BLaER1 (cell line): Measurements from ENCODE around the gene COA1.

Source experiments
- H3K27ac ChIP-seq: shearing (Covaris generic); formaldehyde crosslinking; 2 replicates; pipeline ENCODE4 v1.8.1; 2022
- H3K27me3 ChIP-seq: shearing (Covaris generic); formaldehyde crosslinking; 2 replicates; pipeline ENCODE4 v1.8.1; 2022
- H3K36me3 ChIP-seq: shearing (Covaris generic); formaldehyde crosslinking; 2 replicates; pipeline ENCODE4 v1.8.1; 2022
- H3K4me1 ChIP-seq: shearing (Covaris generic); formaldehyde crosslinking; 2 replicates; pipeline ENCODE4 v1.8.1; 2022
- H3K4me2 ChIP-seq: shearing (Covaris generic); formaldehyde crosslinking; 2 replicates; pipeline ENCODE4 v1.8.1; 2022
- H3K4me3 ChIP-seq: shearing (Covaris generic); formaldehyde crosslinking; 2 replicates; pipeline ENCODE4 v1.8.1; 2022
- H3K9ac ChIP-seq: shearing (Covaris generic); formaldehyde crosslinking; 2 replicates; pipeline ENCODE4 v1.8.1; 2022
- H3K9me3 ChIP-seq: shearing (Covaris generic); formaldehyde crosslinking; 2 replicates; pipeline ENCODE4 v1.8.1; 2022
- H4K20me1 ChIP-seq: shearing (Covaris generic); formaldehyde crosslinking; 2 replicates; pipeline ENCODE4 v1.8.1; 2022
- Cebpa-rat ChIP-seq: shearing (Covaris generic); IDR thresholded peaks from 2 replicates; pipeline ENCODE4 v1.8.1; 2022

The COA1 gene

DNA sequence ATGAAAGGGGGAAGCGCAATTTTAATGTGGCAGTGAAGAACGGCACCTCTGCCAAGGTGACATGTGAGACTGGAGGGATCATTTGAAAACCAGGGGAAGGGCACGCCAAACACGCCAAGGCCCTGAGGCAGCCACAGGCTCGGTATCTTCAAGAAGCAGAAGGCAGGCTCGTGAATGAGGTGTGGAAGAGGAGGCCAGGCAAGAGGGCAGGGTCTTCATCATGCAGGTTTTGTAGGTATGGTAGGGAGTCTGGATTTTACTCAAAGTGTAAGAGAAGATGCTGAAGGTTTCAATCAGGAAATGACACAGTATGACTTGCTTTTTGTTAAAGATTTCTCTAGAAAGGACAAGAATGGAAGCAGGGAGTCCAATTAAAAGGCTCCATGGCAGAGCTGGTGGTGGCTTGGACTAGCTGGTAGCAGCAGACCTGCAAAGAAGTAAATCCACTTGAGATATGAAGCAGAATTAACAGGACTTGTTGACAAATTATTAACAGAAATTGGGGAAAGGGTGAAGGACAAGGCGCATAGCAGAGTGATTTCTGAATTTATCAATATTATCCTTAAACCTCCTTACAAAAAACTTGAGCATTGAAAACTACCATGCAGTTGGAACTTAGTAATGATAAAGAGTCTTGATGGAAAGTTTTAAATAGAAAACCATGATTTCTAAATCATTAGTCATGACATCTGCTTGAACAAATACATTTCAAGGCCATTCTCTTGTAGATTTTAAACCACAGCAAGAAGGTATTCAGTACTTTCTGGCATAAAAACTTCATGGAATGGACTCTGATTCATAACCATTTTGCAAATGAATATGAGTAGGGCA, 70.4 kb downstream of the COA1 start:
- H3K4me2 ChIP-seq: no peak overlapping the region
- no peak overlapping the region for H3K27ac ChIP-seq
- no peak overlapping the region for H3K9ac ChIP-seq
- peaks cover 1% of the 10 kb centered on the region; the same call in 1 of the 2 replicates for H3K4me1 ChIP-seq
- no peaks in the 10 kb centered on the region for H3K27me3 ChIP-seq
- peaks cover 27% of the 10 kb centered on the region for H3K9me3 ChIP-seq
- no peak overlapping the region for H3K4me3 ChIP-seq
- peaks cover 60% of the 10 kb centered on the region for H3K36me3 ChIP-seq
- peaks cover 24% of the 10 kb centered on the region; the same call in 1 of the 2 replicates for H4K20me1 ChIP-seq
- TF ChIP-seq Cebpa-rat: no peak

DNA sequence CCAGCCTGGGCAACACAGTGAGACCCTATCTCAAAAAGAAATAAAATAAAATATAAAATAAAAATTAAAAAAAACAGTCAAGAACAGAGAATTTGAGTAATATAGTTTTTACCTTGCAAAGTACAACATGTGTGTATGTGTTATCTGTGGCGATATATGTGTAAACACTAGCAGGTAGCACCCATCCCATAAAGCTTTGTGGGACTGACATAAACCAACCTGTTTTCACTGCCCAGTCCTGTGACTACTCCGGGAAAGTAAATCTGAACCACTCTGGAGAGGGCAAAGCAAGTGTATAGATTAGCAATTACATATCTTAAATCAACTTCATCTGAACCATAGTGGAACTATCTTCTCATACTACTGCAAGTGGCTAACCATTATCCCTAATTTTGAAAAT, 72.3 kb downstream of the COA1 start:
- H3K4me3 ChIP-seq: no peak overlapping the region
- H3K4me1 ChIP-seq: peaks cover 18% of the 10 kb centered on the region
- peaks cover 30% of the 10 kb centered on the region for H4K20me1 ChIP-seq
- H3K27me3 ChIP-seq: no peaks in the 10 kb centered on the region
- H3K4me2 ChIP-seq: no peak overlapping the region
- no peak overlapping the region for H3K27ac ChIP-seq
- H3K9me3 ChIP-seq: peaks cover 10% of the 10 kb centered on the region
- H3K9ac ChIP-seq: no peak overlapping the region
- TF ChIP-seq Cebpa-rat: no peak
- H3K36me3 ChIP-seq: peaks cover 41% of the 10 kb centered on the region

DNA sequence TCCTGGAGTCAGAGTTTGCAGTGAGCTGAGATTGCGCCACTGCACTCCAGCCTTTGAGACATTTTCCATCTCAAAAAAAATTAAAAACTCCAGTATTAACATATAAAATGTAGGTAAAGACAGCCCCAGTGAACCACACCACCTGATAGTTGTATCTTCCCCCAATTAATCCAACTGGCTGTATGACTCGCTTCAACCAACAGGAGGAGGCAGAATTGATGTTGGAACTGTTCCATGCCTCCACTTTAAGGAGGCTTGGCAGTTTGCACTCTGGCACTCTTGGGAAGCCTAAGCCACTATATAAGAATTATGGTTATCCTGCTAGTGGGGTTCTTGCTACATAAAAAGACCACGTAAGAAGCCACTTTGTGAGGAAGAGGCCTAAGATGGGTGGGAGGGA, 73.7 kb downstream of the COA1 start:
- Histone ChIP-seq H3K9ac (no peak overlapping the region), H3K27me3 (no peaks in the 10 kb centered on the region), H3K4me2 (no peak overlapping the region), H3K4me1 (peaks cover 32% of the 10 kb centered on the region), H3K4me3 (no peak overlapping the region), H3K27ac (no peak overlapping the region), H3K36me3 (peaks cover 39% of the 10 kb centered on the region), H3K9me3 (peaks cover 4% of the 10 kb centered on the region), H4K20me1 (peaks cover 41% of the 10 kb centered on the region)
- TF ChIP-seq Cebpa-rat: no peak

DNA sequence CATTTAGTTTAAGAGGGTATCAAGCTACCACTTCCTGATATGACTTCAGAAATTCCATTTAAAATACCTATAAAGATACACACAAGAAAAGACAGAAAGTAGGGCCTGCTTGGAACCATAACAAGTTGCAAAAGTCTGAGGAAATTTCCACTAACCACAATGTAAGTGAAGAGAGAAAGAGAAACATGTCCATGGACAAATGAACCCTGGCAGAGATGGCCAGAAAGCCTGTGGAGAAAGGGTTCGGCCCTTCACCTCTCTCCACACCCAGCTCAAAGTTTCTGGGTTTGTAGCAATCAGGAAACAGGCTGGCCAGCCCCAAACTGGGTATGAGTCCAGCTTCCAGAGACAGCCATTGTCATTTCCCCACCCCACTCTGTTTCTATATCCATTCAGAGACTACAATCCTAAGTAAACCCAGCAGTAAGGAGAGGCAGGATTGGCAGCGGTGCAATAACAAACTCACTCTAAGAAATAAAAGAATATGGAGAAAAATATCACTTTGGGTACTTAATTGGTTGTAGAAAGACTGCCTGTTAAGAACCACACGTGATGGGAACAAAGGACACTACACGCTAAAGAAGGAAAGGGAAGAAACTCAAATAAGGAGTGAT, 75.3 kb downstream of the COA1 start:
- no peak overlapping the region for H3K4me3 ChIP-seq
- no peak overlapping the region for H3K4me2 ChIP-seq
- peaks cover 48% of the 10 kb centered on the region for H3K4me1 ChIP-seq
- H3K9ac ChIP-seq: no peak overlapping the region
- H3K36me3 ChIP-seq: peaks cover 38% of the 10 kb centered on the region
- H3K9me3 ChIP-seq: peaks cover 4% of the 10 kb centered on the region
- no peak for TF ChIP-seq Cebpa-rat
- no peaks in the 10 kb centered on the region for H3K27me3 ChIP-seq
- H3K27ac ChIP-seq: no peak overlapping the region
- H4K20me1 ChIP-seq: peaks cover 41% of the 10 kb centered on the region

DNA sequence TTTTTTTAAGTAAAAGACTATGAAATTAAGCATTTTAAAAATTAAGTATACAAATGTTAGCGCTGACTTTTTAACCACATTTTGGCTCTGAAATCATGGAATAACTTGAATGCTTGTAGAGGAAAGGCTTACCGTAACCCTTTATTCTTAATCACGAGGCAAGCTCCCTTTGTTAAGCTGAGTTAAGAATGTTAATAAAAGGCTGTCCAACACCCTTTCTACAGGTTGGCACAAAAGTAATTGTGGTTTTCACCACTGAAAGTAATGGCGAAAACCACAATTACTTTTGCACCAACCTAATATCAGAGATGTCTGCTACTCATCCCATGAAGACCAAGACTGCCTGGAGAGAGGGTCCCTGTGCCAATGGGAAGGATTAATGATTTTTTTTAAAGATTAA, 75.9 kb downstream of the COA1 start:
- peaks cover 41% of the 10 kb centered on the region for H4K20me1 ChIP-seq
- peaks cover 4% of the 10 kb centered on the region for H3K9me3 ChIP-seq
- H3K36me3 ChIP-seq: peaks cover 33% of the 10 kb centered on the region
- H3K4me1 ChIP-seq: peaks cover 54% of the 10 kb centered on the region
- H3K4me3 ChIP-seq: no peak overlapping the region
- H3K27me3 ChIP-seq: no peaks in the 10 kb centered on the region
- TF ChIP-seq Cebpa-rat: no peak
- H3K9ac ChIP-seq: no peak overlapping the region
- no peak overlapping the region for H3K27ac ChIP-seq
- no peak overlapping the region for H3K4me2 ChIP-seq

DNA sequence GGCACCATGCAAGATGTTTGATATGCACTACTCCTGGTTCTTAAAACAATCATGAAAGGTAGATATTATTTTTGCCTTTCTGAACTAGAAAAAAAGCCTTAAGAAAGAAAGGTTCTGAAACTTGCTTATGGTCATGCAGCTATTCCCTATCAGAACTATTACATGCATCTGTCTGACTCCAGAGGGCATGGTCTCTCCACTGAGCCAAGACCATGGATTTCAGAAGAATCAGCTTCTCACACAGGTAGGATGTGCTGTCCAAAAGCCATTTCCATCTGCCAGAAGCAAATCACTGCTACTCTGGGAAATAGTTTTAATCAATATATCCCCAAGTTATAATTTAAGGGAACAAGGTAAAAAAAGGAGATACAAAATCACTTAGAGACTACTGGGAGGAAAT, 77.0 kb downstream of the COA1 start:
- H3K9ac ChIP-seq: no peak overlapping the region
- peaks cover 52% of the 10 kb centered on the region for H4K20me1 ChIP-seq
- peaks cover 4% of the 10 kb centered on the region for H3K9me3 ChIP-seq
- H3K36me3 ChIP-seq: peaks cover 28% of the 10 kb centered on the region
- TF ChIP-seq Cebpa-rat: no peak
- H3K27me3 ChIP-seq: no peaks in the 10 kb centered on the region
- H3K4me2 ChIP-seq: peak overlapping the region; percentile 87
- peaks cover 65% of the 10 kb centered on the region for H3K4me1 ChIP-seq
- no peak overlapping the region for H3K4me3 ChIP-seq
- H3K27ac ChIP-seq: no peak overlapping the region

DNA sequence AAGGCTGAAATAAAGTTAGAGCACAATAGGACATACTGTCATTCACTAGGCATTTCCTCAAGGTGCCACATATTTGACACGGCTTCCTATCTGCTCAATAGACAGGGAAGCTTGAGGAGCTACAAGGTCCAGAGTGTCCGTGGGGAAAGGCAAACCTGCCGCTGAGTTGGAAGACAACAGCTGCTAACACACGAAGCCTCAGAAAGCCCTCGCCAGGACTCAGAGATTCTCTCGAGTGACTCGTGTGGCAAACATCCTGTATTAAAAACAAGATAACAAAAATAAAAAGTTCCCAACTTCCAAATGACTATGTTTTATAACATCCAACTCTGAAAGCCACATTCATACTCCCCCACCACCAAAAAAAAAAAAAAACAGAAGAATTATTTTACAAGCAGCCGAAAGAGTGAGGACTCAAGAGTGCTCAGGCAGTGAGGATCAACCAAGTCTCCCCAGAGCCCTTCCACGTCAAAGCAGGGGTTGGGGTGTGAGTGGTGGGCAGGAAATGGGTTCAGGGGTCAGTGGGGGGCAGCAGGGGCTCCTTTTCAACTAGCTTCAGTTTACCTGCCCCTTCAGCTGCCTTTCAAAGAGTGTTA, 78.8 kb downstream of the COA1 start:
- TF ChIP-seq Cebpa-rat: no peak
- peaks cover 81% of the 10 kb centered on the region for H3K4me1 ChIP-seq
- H3K4me3 ChIP-seq: no peak overlapping the region
- H3K4me2 ChIP-seq: peak overlapping the region; percentile 87
- H3K27ac ChIP-seq: peak overlapping the region; percentile 45
- no peaks in the 10 kb centered on the region for H3K27me3 ChIP-seq
- peaks cover 28% of the 10 kb centered on the region for H3K36me3 ChIP-seq
- H3K9me3 ChIP-seq: peaks cover under 1% of the 10 kb centered on the region
- peak overlapping the region; percentile 51 for H3K9ac ChIP-seq
- peaks cover 66% of the 10 kb centered on the region for H4K20me1 ChIP-seq

DNA sequence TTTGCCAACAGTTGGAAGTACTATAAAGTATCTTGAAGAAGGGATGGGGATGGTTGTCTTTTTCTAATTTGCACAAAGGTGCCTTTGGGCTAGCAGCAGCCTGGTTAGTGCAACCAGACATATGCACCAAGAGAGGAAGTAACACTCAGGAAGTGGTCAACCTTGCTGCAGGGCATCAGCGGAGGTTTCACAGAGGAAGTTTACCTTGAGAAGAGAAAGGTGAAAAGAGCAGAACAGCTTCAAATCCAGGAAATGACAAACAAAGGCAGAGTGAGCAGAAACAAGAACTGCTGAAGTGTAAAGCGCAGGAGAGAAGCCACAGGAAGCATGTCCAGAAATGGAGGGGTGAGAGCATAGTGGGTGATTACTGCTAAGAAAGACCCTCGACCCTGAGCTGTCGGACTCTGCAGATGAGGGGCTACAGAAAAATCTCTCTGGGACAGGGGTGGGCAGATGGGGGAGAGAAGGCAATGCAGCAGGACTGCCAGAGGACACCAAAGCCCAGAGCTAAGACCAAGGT, 79.5 kb downstream of the COA1 start:
- Histone ChIP-seq H3K27me3 (no peaks in the 10 kb centered on the region), H3K4me3 (peak overlapping the region; percentile 8; the same call in 1 of the 2 replicates), H3K36me3 (peaks cover 30% of the 10 kb centered on the region), H4K20me1 (peaks cover 66% of the 10 kb centered on the region), H3K4me1 (peaks cover 81% of the 10 kb centered on the region), H3K27ac (peak overlapping the region; percentile 45; the same call in 1 of the 2 replicates), H3K9me3 (no peaks in the 10 kb centered on the region), H3K4me2 (peak overlapping the region; percentile 87), H3K9ac (peak overlapping the region; percentile 51)
- no peak for TF ChIP-seq Cebpa-rat

DNA sequence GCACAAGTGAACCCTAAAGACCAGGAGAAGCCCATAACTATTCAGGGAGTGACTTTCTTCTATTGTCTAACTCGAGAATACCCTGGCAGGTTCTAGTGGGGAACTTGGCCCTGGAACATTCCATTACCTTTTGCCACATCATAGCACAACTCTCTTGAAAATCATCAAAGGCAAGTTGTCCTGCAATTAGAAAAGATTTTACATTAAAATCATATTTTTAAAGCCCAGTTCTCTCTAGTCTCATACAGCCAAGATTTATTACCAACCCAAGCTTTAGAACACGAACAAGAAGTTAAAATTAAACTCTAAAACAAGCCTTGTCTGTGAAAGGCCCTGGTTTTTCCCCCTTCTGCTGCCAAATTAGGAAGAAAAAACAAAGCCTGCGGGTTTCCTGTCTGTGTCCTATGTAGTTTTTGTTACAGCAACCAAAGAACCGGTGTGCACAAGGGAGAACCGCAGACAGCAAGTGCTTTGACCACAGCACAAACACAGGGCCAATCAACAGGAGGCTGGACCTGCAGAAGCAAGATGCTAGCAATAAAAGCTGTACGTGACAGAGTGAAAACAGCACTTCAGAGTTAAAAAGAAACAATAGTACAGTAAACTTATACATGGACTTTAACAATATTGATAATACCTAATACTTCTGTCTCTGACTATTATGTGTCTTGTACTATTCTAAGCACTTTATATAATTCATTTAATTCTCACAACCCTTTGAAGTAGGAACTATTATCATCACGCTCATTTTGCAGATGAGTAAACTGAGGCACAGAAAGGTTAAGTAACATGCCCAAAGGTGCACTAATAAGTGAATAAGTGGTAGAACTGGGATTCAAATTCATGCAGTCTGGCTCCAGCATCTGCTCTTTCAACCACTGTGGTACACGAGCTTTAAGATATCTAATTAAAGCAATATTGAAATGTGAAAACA, 80.6 kb downstream of the COA1 start:
- Histone ChIP-seq H3K4me2 (peak overlapping the region; percentile 87), H3K27ac (peak overlapping the region; percentile 24; the same call in 1 of the 2 replicates), H3K27me3 (no peaks in the 10 kb centered on the region), H3K9me3 (no peaks in the 10 kb centered on the region), H3K36me3 (peaks cover 41% of the 10 kb centered on the region), H3K9ac (peak overlapping the region; percentile 39; the same call in 1 of the 2 replicates), H3K4me1 (peaks cover 78% of the 10 kb centered on the region), H3K4me3 (peak overlapping the region; percentile 16; the same call in 1 of the 2 replicates), H4K20me1 (peaks cover 70% of the 10 kb centered on the region)
- no peak for TF ChIP-seq Cebpa-rat
